Osteocyte (in vitro differentiated cells): ENCODE results near the gene TGFBI. TPM values are rescaled to one million over a fixed set of nuclear protein-coding genes. Genes with fewer than 3 reads are reported as not detected.

Experiments
- DNase-seq: peaks from one replicate; pipeline ENCODE4 v3.0.0; 2021; ENCODE audit warnings: mixed read lengths; ENCODE audit not compliant: unreplicated experiment; ENCODE audit errors: extremely low spot score
- H3K27ac Mint-ChIP-seq: one replicate; pipeline ENCODE4 v1.8.0; 2021; ENCODE audit warnings: mild to moderate bottlenecking, mixed read lengths; ENCODE audit not compliant: unreplicated experiment
- H3K27me3 Mint-ChIP-seq: one replicate; pipeline ENCODE4 v1.8.0; 2021; ENCODE audit warnings: mixed read lengths; ENCODE audit not compliant: unreplicated experiment
- H3K36me3 Mint-ChIP-seq: one replicate; pipeline ENCODE4 v1.8.0; 2021; ENCODE audit warnings: mixed read lengths; ENCODE audit not compliant: unreplicated experiment
- H3K4me1 Mint-ChIP-seq: one replicate; pipeline ENCODE4 v1.8.0; 2021; ENCODE audit warnings: mixed read lengths; ENCODE audit not compliant: unreplicated experiment
- H3K4me3 Mint-ChIP-seq: one replicate; pipeline ENCODE4 v1.8.0; 2021; ENCODE audit warnings: mild to moderate bottlenecking, moderate library complexity, mixed read lengths; ENCODE audit not compliant: unreplicated experiment
- H3K9me3 Mint-ChIP-seq: one replicate; pipeline ENCODE4 v1.8.0; 2021; ENCODE audit warnings: mixed read lengths; ENCODE audit not compliant: unreplicated experiment
- CTCF ChIP-seq: fragments of 200-600 bp; sonication (generic); IDR thresholded peaks from 2 replicates; pipeline ENCODE4 v1.5.0; 2021; ENCODE audit warnings: antibody characterized with exemption, mild to moderate bottlenecking, moderate library complexity
- total RNA-seq: library from RNA; stranded (reverse); gene quantifications from 2 replicates; pipeline ENCODE4 v1.2.1, GENCODE V29; 2021

The TGFBI gene
- total RNA-seq, 1 donor from 2014 or later, result 267 TPM

DNA sequence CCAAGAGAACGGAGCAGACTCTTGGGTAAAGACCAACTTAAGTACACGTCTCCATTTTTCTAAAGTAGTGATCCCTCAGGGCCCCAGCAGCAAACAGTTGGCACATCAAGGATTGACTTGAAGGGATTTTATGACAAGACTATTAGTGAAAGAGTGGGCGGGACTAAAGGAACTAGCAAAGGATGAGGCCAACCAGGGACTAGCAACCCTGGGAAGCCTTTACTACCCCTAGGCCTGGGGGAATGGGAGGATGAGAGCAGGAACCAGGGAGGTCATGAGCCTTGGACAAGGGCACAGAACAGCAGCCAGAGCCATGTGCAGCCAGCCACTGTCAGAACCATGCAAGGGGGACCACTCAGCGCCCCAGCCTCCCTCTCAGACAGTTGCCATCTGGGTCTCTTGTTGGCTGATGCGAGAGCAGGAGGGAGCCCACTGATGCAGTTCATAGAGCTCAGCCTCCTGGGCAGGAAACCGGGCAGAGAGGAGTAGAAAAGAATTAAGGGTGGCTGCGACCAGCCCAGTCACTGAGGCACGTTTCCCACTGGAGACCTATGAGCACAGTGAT is 28.1 kb downstream of the TGFBI start:
- DNase-seq, result no peak
- H3K4me3 Mint-ChIP-seq, result no peak overlapping the region
- H3K4me1 Mint-ChIP-seq, result peaks cover 61% of the 10 kb centered on the region
- H3K27ac Mint-ChIP-seq, result peak overlapping the region; percentile 90
- H3K36me3 Mint-ChIP-seq, result peaks cover 23% of the 10 kb centered on the region
- H3K9me3 Mint-ChIP-seq, result no peaks in the 10 kb centered on the region
- TF ChIP-seq CTCF, result no peak
- no peaks in the 10 kb centered on the region for H3K27me3 Mint-ChIP-seq

- no peak for TF ChIP-seq CTCF
- Mint-ChIP-seq H3K36me3 (peaks cover 28% of the 10 kb centered on the region), H3K9me3 (no peaks in the 10 kb centered on the region), H3K27me3 (no peaks in the 10 kb centered on the region), H3K27ac (peak overlapping the region; percentile 90), H3K4me3 (peak overlapping the region; percentile 12), H3K4me1 (peaks cover 57% of the 10 kb centered on the region)
- DNase-seq, result no peak
Measured at GRCh38 chr5:136057401-136058038, 28.7 kb downstream of the TGFBI start.

GRCh38 chr5:136058039-136058971 is 29.5 kb downstream of the TGFBI start:
- H3K27me3 Mint-ChIP-seq, result no peaks in the 10 kb centered on the region
- peak; percentile 74 for TF ChIP-seq CTCF
- H3K36me3 Mint-ChIP-seq, result peaks cover 34% of the 10 kb centered on the region
- H3K9me3 Mint-ChIP-seq, result no peaks in the 10 kb centered on the region
- peak; percentile 88 for DNase-seq
- peaks cover 49% of the 10 kb centered on the region for H3K4me1 Mint-ChIP-seq
- H3K27ac Mint-ChIP-seq, result peak overlapping the region; percentile 90
- H3K4me3 Mint-ChIP-seq, result no peak overlapping the region

DNA sequence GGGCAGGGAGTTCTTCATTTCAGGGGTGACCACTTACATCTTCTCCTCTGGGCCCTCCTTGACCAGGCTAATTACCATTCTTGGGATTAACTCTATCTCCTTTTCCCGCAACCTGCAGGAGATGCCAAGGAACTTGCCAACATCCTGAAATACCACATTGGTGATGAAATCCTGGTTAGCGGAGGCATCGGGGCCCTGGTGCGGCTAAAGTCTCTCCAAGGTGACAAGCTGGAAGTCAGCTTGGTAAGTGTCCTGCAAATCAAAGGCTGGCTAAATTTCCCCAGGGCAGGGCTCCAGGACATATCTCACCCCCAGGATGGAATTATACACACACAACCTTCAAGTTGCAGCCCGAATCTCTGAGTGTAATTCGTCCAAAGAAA is 30.2 kb downstream of the TGFBI start:
- Mint-ChIP-seq H3K27ac (peak overlapping the region; percentile 90), H3K27me3 (no peaks in the 10 kb centered on the region), H3K4me3 (no peak overlapping the region), H3K9me3 (no peaks in the 10 kb centered on the region), H3K36me3 (peaks cover 32% of the 10 kb centered on the region), H3K4me1 (peaks cover 43% of the 10 kb centered on the region)
- no peak for DNase-seq
- TF ChIP-seq CTCF, result no peak

- H3K27me3 Mint-ChIP-seq, result no peaks in the 10 kb centered on the region
- no peak overlapping the region for H3K4me3 Mint-ChIP-seq
- H3K27ac Mint-ChIP-seq, result no peak overlapping the region
- H3K36me3 Mint-ChIP-seq, result peaks cover 29% of the 10 kb centered on the region
- TF ChIP-seq CTCF, result no peak
- H3K9me3 Mint-ChIP-seq, result no peaks in the 10 kb centered on the region
- no peak for DNase-seq
- H3K4me1 Mint-ChIP-seq, result peaks cover 34% of the 10 kb centered on the region
Measured at GRCh38 chr5:136060963-136061362, 32.2 kb downstream of the TGFBI start.
